Cerebellar nuclear complex (tissue), 1 donor: ENCODE measurements around the gene PDE4B.

Experiments
- DNase-seq, 2 experiments: peaks; one replicate each; lab custom pipeline; 2025; lab: John Stamatoyannopoulos, UW

The PDE4B gene

DNA sequence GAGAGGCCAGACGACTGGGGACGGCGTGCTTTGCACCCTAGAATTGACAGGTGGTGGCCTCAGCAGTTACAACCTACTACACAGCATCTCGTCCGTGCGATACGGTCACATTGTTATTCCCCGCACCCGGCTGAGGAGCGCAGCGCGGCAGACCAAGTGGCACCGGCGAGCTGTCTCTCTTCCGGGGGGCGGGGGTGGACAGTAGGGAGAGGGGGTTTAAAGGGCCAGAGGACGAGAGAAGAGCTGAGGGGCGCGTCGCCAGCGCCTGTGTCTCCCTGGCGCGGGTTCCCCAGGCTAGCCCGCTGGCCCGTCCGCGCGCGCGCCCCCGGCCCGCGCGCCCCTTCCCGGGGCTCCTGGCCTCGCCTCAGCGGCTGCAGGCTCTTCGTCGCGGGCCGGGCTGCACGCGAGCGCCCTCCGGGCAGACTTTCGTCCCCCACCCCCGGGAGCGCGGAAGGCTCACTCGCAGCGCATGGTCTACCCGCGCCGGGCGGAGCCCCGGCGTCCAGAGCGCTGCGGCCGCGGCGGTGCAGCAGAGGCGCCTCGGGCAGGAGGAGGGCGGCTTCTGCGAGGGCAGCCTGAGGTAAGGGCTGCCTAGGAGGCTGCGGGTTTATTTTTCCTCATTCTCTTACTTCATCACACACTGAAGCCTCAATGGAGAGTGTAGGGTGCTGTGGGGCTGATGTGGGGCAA, at the start of gene PDE4B:
PDE4B (plus strand) TSS at position 227 of the 690 bp plus-strand sequence.
- no peak for DNase-seq

DNA sequence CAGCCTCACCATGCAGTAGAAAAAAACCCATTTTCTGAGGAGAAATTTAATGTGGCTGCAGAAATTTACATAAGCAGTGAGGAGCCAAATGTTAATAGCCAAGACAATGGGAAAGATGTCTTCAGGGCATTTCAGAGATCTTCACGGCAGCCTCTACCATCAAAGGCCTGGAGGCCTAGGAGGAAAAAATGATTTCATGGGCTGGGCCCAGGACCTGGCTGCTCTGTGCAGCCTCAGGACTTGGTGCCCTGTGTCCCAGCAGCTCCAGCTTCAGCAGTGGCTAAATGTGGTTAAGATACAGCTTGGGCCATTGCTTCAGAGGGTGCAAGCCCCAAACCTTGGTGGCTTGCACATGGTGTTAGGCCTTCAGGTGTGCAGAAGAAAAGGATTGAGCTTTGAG, 48.0 kb upstream of the PDE4B start:
- no peak for DNase-seq

DNA sequence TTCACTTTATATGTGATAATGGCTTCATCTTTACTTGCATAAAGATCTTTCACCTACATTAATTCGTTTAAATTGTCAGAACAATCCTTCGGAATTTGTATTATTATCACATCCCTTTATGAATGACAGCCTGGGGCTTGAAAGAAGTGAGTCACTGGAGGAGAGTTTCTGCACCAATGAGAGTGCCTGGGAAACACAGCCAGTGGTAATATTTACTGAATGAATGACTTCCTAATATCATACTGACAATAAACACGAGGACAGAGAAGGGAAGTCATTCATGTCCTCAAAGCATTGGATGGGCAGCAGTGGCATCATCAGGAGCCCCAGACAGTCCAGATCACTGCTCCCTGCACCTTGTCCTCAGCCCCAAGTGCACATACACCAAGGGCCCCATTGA, 40.7 kb upstream of the PDE4B start:
- no peak for DNase-seq

DNA sequence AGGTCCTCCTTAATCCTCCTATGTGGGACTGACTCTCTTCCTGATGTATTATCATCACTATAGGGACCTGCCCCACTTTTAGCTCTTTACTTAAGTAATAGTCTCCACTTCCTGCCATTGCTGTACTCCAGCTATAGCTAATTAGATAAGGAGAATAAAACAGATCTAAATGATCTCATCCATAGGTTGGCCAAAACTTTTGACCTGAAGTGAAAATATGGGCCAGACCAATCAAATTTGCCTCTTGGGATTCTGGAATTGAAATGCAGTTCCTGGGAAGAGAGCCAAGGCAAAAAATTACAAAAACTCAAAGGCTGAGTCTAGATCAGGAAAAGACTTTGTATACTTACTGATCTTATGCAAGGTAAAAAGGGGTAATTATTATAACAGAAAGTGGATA, 36.1 kb upstream of the PDE4B start:
- no peak for DNase-seq

DNA sequence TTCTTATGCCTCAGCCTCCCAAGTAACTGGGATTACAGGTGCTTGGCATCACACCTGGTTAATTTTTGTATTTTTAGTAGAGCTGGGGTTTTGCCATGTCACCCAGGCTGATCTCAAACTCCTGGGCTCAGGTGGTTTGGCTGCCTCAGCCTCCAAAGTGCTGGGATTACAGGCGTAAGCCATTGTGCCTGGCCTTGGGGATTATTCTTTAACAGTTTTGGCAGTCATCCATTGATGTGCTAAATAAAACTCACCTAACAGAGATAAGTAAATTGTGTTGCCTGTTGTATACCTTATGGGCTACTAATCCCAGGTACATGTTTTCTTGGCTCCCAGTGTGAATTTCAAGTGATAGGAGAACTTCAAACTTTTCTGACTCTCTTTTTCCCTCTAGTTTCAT, 35.2 kb upstream of the PDE4B start:
- no peak for DNase-seq

DNA sequence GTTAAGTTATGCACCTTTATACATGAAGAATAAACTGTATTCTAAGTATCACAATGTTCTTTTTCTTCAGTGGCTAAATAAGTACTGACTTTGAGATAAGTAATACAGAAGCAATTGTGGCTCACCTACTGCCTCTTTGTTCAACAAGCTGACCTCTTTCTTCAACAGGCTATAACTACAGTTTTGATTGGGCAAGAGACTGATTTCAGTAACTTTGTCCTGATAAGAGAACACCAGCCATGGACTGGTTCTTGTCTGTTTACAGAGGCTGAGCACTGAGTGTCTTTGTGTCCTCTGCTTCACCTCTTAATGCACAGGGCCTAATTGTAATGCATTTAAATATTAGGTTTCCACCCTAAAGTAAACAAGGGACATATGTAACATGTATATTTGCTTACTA, 34.6 kb upstream of the PDE4B start:
- DNase-seq: no peak

DNA sequence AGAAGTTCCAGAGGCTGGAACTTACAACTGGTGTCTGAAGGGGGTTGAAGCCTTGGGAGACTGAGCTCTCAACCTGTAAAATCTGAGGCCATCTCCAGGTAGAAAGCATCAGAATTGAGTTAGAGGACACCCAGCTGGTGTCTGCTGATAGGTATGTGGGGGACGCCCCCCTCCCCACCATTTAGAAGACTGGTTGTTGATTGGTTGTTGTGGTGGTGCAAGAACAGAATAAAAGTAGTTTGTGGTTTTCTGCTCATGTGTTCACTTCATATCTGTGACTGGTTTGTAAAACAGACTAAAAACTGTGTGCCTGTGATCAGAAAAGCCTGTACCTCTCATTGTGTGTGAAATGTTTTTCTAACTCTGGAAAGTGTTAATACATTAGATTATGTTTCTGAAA, 33.2 kb upstream of the PDE4B start:
- no peak for DNase-seq

DNA sequence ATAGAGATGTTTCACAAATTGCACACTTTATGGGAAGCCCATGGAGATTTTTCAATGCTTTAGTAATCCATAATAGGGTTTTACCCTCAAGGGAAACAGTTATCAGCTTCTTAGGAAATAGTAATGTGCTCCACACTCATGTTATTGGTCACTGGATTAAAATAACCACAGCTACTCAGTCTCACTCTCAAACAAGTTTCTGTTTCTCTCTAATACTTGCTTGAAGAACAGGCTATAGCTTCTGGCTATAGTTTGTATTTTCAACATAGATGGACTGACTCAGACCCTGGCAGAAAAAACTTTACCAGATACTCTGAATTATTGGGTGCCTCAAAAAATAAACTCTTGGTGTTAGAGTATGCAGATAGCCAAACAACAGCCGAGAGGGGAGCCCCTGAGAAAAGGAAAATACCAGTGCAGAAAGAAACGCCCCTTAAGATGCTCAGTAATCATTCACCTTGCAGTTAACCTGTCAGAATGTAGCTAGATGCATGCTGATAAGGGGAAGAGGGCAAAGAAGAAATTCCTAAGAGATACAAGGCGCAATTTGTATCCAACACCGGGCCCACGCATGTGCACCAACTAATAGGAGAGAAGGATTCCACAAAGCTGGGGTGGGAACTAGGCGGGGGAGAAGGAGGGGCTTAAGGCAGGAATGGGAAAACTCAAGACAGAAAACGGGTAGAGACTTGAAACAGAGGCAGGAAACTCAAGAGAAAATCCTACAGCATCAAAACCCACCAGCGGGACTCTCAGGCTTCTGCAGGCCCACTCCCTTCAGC, 30.4 kb upstream of the PDE4B start:
- DNase-seq: no peak

DNA sequence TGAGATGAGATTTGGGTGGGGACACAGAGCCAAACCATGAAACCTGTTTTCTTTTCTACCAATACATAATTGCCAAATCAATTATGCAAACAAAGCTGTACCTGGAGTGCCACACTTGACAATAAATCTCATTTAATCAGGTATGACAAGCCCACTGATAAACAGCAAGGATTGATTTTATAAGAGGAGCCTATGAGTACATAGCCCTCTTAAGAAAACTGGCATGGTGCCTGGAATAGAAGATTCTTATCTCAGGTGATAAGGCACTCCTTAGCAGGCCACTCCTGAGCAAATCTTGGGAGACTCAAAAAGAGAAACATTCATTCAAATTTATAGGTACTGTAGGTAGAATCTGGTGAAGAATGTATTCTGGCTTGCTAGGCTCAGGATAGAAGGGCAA, 28.6 kb upstream of the PDE4B start:
- DNase-seq: no peak

DNA sequence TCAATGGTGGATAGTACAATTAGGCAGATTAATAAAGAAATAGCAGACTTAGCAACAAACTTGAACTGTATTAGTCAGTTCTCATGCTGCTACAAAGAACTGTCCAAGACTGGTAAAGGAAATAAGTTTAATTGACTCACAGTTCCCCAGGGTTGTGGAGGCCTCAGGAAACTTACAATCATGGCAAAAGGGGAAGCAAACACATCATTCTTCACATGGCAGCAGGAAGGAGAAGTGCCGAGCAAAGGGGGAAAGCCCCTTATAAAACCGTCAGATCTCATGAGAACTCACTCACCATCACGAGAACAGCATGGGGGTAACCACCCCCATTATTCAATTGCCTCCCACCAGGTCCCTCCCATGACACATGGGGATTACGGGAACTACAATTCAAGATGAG, 27.1 kb upstream of the PDE4B start:
- DNase-seq: no peak

DNA sequence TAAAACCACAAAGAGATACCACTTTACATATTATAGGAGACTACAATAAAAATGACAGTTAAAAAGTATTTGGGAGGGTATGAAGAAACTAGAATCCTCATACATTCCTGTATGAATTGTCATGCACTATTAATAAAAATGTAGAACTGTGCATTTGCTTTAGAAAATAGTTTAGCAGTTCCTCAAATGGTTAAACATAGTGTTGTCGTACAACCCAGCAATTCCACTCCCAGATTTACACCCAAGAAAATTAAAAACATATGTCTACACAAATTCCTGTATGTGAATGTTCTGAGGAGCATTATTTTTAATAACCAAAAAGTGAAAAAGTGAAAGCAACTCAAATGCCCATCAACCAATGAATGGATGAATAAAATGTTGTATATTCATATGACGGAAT, 23.1 kb upstream of the PDE4B start:
- no peak for DNase-seq

DNA sequence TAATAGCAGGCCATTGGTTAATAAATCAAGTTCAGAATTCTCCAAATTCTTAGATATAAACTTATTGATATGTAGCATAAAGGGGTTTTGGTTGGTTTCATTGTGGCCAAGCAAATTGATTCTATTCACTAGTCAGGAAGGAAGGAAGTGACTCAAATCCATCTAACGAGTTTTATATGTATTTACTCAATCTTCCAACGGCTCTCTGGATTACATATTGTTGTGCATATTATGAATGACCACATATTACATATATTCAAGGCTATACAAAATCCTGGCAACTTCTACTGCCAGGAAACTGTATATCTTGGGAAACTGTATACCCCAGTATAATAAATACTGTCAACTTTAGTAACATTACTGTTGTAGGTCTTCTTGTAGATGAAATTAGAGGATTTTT, 20.1 kb upstream of the PDE4B start:
- no peak for DNase-seq

DNA sequence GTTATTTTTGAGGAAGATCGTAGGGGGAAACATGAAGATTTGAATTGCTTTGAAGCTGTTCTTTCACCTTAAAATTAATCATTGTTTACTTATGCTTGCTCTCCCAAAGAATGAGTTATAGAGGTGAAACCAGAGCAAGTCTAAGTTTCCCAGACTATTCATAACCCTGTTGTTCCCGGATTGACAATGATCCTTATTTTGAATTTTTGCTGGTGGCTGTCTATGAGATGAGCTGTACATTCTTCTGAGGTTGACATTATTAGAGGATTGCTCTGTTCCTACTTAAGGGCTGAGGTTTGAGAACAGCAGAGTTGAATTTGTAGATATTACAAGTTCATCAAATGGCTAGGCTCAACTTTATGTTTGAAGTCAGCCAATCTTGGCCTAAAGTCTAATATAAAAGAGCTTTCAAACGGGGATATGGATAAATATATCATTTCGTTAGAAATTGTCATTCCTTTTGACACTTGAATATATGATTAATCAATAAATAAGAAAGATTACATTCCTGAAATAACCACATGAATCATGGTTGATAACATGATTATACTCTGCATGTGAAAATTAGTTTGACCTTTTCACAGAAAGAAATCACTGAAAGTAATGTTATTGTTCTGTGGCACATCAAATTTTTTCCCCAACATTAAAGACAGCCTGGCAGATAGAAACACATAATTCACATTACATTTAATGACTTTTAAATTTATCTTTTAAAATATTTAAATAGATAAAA, 19.1 kb upstream of the PDE4B start:
- no peak for DNase-seq

DNA sequence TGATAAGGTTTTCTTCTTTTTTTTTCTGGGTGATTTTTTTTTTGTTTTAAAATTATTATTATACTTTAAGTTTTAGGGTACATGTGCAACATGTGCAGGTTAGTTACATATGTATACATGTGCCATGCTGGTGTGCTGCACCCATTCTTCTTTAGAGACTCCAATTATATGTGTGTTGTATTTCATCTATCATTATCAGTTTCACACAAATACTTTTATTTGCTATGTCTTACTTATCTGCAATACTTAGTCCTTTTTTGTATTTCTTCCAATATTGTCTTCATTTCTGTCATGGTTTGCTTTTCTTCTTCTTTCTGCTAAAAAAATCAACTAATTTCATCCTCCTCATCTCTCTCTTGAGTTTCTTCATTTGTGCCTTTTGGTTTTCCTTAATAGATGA, 3.9 kb upstream of the PDE4B start:
- no peak for DNase-seq

DNA sequence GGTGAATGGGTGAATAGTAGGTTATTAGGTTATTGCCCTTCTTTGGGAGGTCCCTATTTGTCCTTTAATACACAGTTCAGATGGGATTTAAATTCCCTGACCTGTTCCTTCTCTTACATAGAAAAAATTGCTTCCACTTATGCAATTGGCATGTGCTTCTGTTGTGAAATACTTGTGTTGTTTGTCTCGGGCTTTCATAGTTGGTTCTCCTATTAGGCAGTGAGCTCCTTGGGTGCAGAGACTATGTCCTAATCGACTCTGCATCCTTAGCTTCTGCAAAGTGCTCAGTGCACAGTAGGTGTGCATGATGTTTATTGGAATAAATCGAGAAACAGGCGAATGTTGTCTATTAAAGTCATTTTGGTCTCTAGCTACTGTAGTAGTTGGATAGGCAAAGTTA, 1.3 kb upstream of the PDE4B start:
- no peak for DNase-seq

DNA sequence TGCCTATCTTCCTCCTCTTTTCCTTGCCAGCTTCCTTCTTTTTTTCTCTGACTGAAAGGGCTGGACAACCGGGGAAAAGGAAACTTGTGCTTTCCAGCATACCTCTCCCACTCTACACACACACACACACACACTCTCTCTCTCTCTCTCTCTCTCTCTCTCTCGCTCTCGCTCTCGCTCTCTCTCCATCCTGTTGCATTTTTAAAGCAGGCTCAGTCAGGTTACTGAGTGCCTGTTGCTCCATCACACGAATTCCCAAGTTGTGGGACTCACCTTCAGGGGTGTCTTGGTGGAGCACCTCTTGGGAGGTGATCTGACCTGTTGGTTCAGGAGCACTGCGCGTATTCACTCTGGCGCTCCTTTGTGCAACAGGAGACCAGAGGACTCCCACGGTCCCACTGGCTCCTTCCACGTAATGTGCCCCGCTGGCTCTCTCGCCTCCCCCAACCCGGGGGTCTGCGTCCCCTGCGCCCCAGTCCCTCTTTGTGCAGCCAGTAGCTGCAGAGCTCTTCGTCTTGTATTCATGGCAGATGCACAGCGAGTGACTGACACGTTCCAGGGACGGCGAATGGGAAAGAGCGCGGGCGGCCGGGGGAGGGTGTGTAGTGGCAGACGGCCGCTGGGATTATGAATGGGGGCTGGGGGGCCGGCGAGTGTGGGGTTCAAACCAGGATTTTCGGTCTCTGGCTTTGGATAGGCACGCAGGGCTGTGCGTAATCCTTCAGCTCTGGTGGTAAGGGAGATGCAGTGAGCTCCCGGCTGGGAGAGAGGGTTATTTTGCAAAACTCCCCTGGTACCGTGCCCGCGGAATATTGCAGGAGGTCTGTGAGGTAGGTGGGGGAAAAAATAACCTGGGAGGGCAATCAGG, 660 bp upstream of the PDE4B start:
- no peak for DNase-seq

DNA sequence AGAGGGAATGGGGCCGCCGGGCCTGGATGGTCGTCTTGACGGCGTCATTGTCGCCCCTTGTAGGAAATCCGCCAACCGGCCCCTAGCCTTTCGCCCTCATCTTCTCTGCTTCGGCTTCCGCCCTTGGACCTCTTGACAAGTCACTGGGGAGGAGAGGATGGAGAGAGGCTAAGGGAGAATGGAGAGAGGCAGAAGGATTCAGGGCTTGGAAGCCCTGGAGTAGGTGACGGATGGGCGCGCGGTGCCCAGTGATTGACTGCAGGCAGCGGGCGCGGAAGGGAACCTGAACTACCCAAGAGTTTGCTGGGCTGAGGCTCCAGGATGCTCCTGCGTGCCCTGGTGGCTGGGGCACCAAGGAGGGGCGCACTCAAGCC, 651 bp downstream of the PDE4B start:
- no peak for DNase-seq

DNA sequence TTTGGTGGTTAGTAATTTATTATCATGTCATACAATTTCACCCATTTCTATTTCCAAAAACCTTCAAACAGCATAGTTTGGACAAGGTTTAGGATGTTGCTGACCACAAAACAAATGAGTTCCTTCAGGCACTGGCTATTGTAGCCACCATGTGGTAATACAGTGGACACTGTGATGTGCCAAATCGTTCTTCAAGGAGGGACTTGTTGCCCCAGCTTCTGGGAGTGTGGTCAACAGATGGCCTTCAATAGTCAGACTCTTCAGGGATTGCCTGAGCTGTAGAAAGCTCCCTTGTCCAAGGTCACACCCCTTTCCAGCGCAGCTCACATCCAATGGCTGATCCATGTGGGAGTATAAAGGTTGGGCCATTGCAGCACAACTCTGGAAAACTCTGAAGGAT, 2.6 kb downstream of the PDE4B start:
- DNase-seq: no peak

DNA sequence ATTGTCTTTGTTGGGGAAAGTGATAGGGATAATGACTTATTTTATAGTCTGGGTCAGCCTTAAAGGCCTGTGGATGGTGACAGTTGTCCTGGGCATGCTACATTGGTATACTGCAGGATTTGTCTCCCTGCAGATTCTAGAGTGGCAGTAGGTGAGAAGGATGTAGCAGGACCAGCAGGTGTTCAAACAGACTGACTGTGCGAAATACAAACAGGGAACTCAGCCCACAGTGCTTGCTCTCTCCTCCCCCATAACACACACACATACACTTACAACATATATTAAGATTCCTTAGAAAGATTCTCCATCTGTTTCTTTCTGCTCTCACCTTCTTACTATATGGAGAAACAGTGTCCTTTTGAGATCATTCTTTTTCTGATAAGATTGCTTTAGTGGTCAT, 6.9 kb downstream of the PDE4B start:
- no peak for DNase-seq

DNA sequence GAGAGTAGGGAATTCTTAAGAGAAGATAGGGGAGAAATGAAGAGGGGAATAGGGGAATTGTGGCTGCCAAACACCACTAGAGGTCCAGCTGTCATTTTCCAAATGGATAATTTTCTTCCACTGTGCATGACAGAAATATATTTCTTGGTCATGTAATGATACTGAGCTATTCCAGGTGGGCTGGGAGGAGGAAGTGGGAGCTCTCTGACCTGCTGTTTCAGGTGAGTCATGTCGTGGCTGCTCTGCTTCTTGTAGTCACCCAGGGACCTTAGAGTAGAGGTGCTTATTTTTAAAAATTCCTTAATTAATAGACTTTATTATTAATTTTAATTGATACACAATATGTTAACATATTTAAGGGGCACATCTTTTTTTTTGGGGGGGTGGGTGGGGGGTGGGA, 11.9 kb downstream of the PDE4B start:
- no peak for DNase-seq

DNA sequence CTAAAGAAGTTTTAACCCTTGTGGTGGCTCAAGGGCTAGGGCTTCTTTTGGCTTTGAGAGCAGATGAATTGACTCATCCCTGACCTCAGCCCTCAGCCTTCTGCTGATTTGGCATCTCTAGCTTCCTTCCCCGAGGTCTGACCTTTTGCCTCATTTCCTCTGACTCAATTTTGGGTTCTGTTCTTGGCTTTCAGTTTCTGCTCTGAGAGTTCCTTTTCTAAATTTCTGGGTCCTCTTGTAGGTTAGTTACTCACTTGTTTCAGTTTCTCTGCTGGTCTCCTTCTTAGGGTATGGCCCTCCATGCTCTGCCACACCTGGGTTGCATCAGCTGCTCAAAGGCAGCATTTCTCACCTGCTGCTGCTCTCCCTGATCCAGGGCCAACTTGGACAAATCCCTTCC, 19.4 kb downstream of the PDE4B start:
- DNase-seq: peak in 1 of 2 experiments; percentile 13

DNA sequence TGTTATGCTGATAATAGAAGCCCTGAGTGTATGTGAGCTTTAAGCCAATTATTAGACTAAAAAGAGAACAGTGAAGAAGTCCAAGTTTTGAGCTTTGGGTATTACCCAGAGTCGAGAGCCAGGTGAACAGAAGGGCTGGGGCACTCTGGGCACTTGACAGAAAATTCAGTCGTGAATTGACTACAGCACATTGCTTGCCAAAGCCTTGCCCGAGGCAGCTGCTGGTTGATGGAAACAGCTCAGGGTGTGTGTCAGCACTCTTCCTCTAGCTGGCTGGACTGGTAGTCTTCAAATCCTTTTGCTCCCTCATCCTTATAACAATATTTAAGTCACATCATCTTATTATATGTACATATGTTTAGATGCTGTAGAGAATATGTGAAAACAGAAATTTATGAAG, 21.3 kb downstream of the PDE4B start:
- peak; percentile 63 to 92 for DNase-seq
